ENCODE data around the gene RPS5. TPM values are rescaled to one million over a fixed set of nuclear protein-coding genes. Genes with fewer than 3 reads are reported as not detected.

Gene RPS5
- total RNA-seq, 1 experiment from 2014 or later: 1,400 TPM

GRCh38 chr19:58393725-58394033 lies 6.6 kb downstream of the RPS5 start:
- peaks cover 3% of the 10 kb centered on the region for H3K79me1 ChIP-seq (ENCODE audit: insufficient read depth, low read depth, low read length, poor library complexity, severe bottlenecking)
- H3K79me2 ChIP-seq (ENCODE audit: insufficient read depth, low read length): no peaks in the 10 kb centered on the region
- no peak overlapping the region for H3K4ac ChIP-seq (ENCODE audit: low read depth, low read length)
- H3T11ph ChIP-seq (ENCODE audit: low read length): no peak overlapping the region
- no peak overlapping the region for H2AFZ ChIP-seq (ENCODE audit: low read length)
- no peak for TF ChIP-seq CTCF (conservative IDR thresholded peaks at IDR 0.05)
- no CpG with 5 or more reads among the region's 4 CpGs for WGBS (ENCODE audit: extremely low coverage, insufficient read length, low lambda C conversion rate)
- no peaks in the 10 kb centered on the region for H3K9me3 Mint-ChIP-seq
- no peak overlapping the region for H4K91ac ChIP-seq (ENCODE audit: insufficient read length, low read depth, low read length)
- peaks cover 46 to 57% (median 54%) of the 10 kb centered on the region in 3 experiments; a peak in 6 of 7 replicates for H3K36me3 Mint-ChIP-seq (ENCODE audit: insufficient read depth in 1 of 3, low read depth in 3 of 3)
- no peak overlapping the region for H2BK5ac ChIP-seq (ENCODE audit: insufficient read length, low read length)
- no peaks in the 10 kb centered on the region; the same call in 1 of the 2 replicates for H3K27me3 ChIP-seq (ENCODE audit: insufficient read depth, low read length)
- H3K56ac ChIP-seq (ENCODE audit: insufficient read length, low read depth, low read length): no peak overlapping the region
- H3K23ac ChIP-seq (ENCODE audit: insufficient read length, low read depth, low read length): no peak overlapping the region
- H3K14ac ChIP-seq (ENCODE audit: insufficient read depth, low read length): no peak overlapping the region
- no peak overlapping the region for H3K18ac ChIP-seq (ENCODE audit: insufficient read length, low read depth, low read length)
- no peak overlapping the region for H2BK120ac ChIP-seq (ENCODE audit: low read depth, low read length, poor library complexity, severe bottlenecking)
- H4K8ac ChIP-seq (replicated peaks; ENCODE audit: insufficient read length, low read depth, low read length): no peak overlapping the region
- DNase-seq: no peak
- no peak overlapping the region for H2AK5ac ChIP-seq (ENCODE audit: insufficient read length, low read length)
- no peak overlapping the region for H3K27ac Mint-ChIP-seq
- H3K4me1 ChIP-seq (ENCODE audit: insufficient read depth, low read length): no peaks in the 10 kb centered on the region
- no peaks in the 10 kb centered on the region for H3K9me3 ChIP-seq (ENCODE audit: control insufficient read depth, low read depth, low read length)
- H3K4me1 Mint-ChIP-seq: peaks cover 15 to 18% of the 10 kb centered on the region in 2 experiments
- peaks cover 9% of the 10 kb centered on the region for H3K27me3 Mint-ChIP-seq (ENCODE audit: low read depth)
- no peak overlapping the region for H3K4me3 Mint-ChIP-seq
- H4K20me1 ChIP-seq (ENCODE audit: control insufficient read depth, insufficient read depth, insufficient read length): peaks cover 5% of the 10 kb centered on the region
- H4K5ac ChIP-seq (ENCODE audit: insufficient read length, low read depth, low read length): no peak overlapping the region
- H2BK12ac ChIP-seq (ENCODE audit: insufficient read length, low read depth, low read length): no peak overlapping the region
- H3K27ac ChIP-seq (ENCODE audit: insufficient read length, low read depth, low read length): no peak overlapping the region
- H2BK15ac ChIP-seq (ENCODE audit: low read depth, low read length): no peak overlapping the region
- peaks cover 7% of the 10 kb centered on the region for H3K23me2 ChIP-seq (ENCODE audit: insufficient read length, low read depth, low read length, poor library complexity, severe bottlenecking)
- H3K9ac ChIP-seq (ENCODE audit: extremely low read depth, insufficient read length, low read length): no peak overlapping the region
- H3K4me2 ChIP-seq (ENCODE audit: insufficient read depth, insufficient read length, low read length): no peak overlapping the region
- no peak overlapping the region for H2BK20ac ChIP-seq (ENCODE audit: low read depth, low read length, poor library complexity, severe bottlenecking)

Measured in H9 (cell line).